ENCODE measurements around the gene IL17RE.

- no peak for TF ChIP-seq POLR2A (IDR thresholded peaks at IDR 0.05)
- peak; percentile 66 to 91 (median 74) for TF ChIP-seq CTCF (IDR thresholded peaks at IDR 0.05)
These were observed 30.4 kb downstream of the IL17RE start for GRCh38 chr3:9932843-9933560.

All from breast epithelium (tissue), 3 donors.